HEK293 (cell line): ENCODE measurements around the gene GRIK4.

Experiments used
- CTCF ChIA-PET: fragments of 350-600 bp; formaldehyde crosslinking; extraction: SDS; loops from one replicate; lab custom pipeline; 2021; ENCODE audit warnings: antibody characterized with exemption; lab: Yijun Ruan, JAX
- POLR2A ChIA-PET: fragments of 300-600 bp; formaldehyde crosslinking; extraction: SDS; loops from one replicate; lab custom pipeline; 2020; ENCODE audit warnings: antibody characterized with exemption, inconsistent platforms; lab: Yijun Ruan, JAX
- H3K27ac ChIP-seq: fragments of 200-500 bp; sonication (Bioruptor generic); 2 replicates; pipeline ENCODE4 v1.5.1; 2014; ENCODE audit warnings: low read depth, low read length, control low read depth, inconsistent platforms; ENCODE audit errors: extremely low read depth
- H3K36me3 ChIP-seq, 2 experiments: fragments of 200-500 bp in 1 of 2; sonication (Bioruptor generic) in 1 of 2; 1 replicate in 1 of 2; 2 replicates in 1 of 2; pipeline ENCODE4 v1.5.1; 2014 to 2017; ENCODE audit warnings: inconsistent platforms in 2 of 2, low read length in 2 of 2; ENCODE audit not compliant: control insufficient read depth in 2 of 2, insufficient read depth in 1 of 2
- H3K4me1 ChIP-seq: fragments of 200-500 bp; sonication (Bioruptor generic); 2 replicates; pipeline ENCODE4 v1.5.1; 2014; ENCODE audit warnings: mild to moderate bottlenecking, low read length, inconsistent platforms; ENCODE audit not compliant: control insufficient read depth, insufficient read depth
- H3K4me3 ChIP-seq: 2 replicates; pipeline ENCODE4 v1.5.1; 2011; ENCODE audit warnings: low read depth, mild to moderate bottlenecking, control low read depth, low read length, moderate library complexity
- H3K9me3 ChIP-seq: fragments of 200-500 bp; sonication (Bioruptor generic); 2 replicates; pipeline ENCODE4 v1.5.1; 2014; ENCODE audit warnings: low read depth, low read length, inconsistent platforms; ENCODE audit not compliant: control insufficient read depth, insufficient read depth
- FEZF1 ChIP-seq: fragments of 450-650 bp; formaldehyde crosslinking; IDR thresholded peaks from 2 replicates; pipeline ENCODE4 v1.5.1; 2016; ENCODE audit warnings: missing biosample characterization, missing genetic modification characterization
- SP7 ChIP-seq: fragments of 450-650 bp; formaldehyde crosslinking; IDR thresholded peaks from 2 replicates; pipeline ENCODE4 v1.5.1; 2016; ENCODE audit warnings: missing biosample characterization, missing genetic modification characterization
- YY2 ChIP-seq: fragments of 450-650 bp; formaldehyde crosslinking; IDR thresholded peaks from 2 replicates; pipeline ENCODE4 v1.5.1; 2016; ENCODE audit warnings: missing biosample characterization, missing genetic modification characterization
- ZNF146 ChIP-seq: fragments of 450-650 bp; formaldehyde crosslinking; IDR thresholded peaks from 2 replicates; pipeline ENCODE4 v1.5.1; 2016; ENCODE audit warnings: missing biosample characterization, missing genetic modification characterization
- ZNF248 ChIP-seq: fragments of 450-650 bp; formaldehyde crosslinking; IDR thresholded peaks from 2 replicates; pipeline ENCODE4 v1.5.1; 2017; ENCODE audit warnings: missing biosample characterization, missing genetic modification characterization
- ZNF335 ChIP-seq: fragments of 450-650 bp; formaldehyde crosslinking; conservative IDR thresholded peaks from 2 replicates; pipeline ENCODE4 v1.5.1; 2016; ENCODE audit warnings: missing biosample characterization, missing genetic modification characterization
- ZNF433 ChIP-seq: fragments of 450-650 bp; formaldehyde crosslinking; IDR thresholded peaks from 2 replicates; pipeline ENCODE4 v1.5.1; 2016; ENCODE audit warnings: missing biosample characterization, missing genetic modification characterization, low read depth
- ZSCAN16 ChIP-seq: fragments of 450-650 bp; formaldehyde crosslinking; IDR thresholded peaks from 2 replicates; pipeline ENCODE4 v1.5.1; 2016; ENCODE audit warnings: missing biosample characterization, missing genetic modification characterization
- ZSCAN30 ChIP-seq: fragments of 450-650 bp; IDR thresholded peaks from 2 replicates; pipeline ENCODE4 v1.5.1; 2018; ENCODE audit warnings: missing biosample characterization, mild to moderate bottlenecking, missing genetic modification characterization, moderate library complexity
- TF ChIP-seq, protein P1 (sequence below): fragments of 450-650 bp; formaldehyde crosslinking; IDR thresholded peaks from 2 replicates; pipeline ENCODE4 v1.5.1; 2016; ENCODE audit warnings: missing biosample characterization, missing genetic modification characterization
- TF ChIP-seq, protein P2 (sequence below): fragments of 450-650 bp; formaldehyde crosslinking; IDR thresholded peaks from 2 replicates; pipeline ENCODE4 v1.5.1; 2016; ENCODE audit warnings: missing biosample characterization, missing genetic modification characterization, borderline replicate concordance
- TF ChIP-seq, protein P3 (sequence below): fragments of 450-650 bp; formaldehyde crosslinking; IDR thresholded peaks from 2 replicates; pipeline ENCODE4 v1.5.1; 2016; ENCODE audit warnings: missing biosample characterization, missing genetic modification characterization, borderline replicate concordance
- TF ChIP-seq, protein P4 (sequence below): fragments of 450-650 bp; formaldehyde crosslinking; IDR thresholded peaks from 2 replicates; pipeline ENCODE4 v1.5.1; 2017; ENCODE audit warnings: missing biosample characterization, missing genetic modification characterization

Gene GRIK4

DNA sequence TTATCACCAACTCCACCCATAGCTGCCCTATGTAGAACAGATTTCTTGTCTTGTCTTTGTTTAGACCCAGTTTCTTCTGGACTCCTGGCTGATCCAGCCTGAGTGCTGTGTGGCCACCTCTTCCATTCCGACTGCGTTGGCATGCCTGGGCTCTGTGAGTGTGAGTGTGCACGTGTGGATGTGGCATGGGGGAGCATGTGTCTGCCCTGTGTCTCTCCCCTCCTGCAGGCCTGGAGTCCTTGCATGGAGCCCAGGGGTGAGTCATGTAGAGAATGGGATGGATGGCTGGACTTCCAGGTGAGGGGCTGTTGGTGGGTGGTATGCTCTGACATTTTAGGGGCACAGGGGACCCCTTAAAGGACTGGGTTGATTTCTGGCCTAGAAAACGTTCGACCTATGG is 194.7 kb downstream of the GRIK4 start (continued):
- TF ChIP-seq, protein P1, sequence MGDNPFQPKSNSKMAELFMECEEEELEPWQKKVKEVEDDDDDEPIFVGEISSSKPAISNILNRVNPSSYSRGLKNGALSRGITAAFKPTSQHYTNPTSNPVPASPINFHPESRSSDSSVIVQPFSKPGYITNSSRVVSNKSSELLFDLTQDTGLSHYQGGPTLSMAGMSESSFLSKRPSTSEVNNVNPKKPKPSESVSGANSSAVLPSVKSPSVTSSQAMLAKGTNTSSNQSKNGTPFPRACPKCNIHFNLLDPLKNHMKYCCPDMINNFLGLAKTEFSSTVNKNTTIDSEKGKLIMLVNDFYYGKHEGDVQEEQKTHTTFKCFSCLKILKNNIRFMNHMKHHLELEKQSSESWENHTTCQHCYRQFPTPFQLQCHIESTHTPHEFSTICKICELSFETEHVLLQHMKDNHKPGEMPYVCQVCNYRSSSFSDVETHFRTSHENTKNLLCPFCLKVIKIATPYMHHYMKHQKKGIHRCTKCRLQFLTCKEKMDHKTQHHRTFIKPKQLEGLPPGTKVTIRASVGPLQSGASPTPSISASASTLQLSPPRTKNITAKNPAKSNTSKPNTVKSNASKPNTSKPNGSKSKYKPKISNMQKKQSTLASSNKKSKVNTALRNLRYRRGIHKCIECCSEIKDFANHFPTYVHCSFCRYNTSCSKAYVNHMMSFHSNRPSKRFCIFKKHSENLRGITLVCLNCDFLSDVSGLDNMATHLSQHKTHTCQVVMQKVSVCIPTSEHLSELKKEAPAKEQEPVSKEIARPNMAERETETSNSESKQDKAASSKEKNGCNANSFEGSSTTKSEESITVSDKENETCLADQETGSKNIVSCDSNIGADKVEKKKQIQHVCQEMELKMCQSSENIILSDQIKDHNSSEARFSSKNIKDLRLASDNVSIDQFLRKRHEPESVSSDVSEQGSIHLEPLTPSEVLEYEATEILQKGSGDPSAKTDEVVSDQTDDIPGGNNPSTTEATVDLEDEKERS (tag by site-specific recombination) = no peak

DNA sequence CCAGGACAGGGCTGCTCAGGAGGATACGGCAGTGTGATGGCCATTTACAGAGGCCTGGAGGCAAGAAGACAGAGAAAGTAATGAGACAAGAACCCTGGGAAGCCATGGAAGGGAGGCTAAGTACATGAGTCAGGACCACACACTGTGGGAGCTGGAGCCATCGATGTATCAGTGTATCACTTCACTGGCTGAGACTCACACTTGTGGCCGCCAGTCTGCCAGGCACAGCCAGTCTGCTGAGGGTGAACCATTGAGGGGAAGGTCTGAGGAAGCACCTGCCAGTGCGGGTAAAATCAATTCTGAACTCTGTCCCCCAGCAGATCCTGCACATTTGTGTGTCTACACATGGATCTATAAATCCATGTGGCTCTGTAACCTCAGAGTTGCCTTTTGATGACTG is 195.6 kb downstream of the GRIK4 start:
- TF ChIP-seq, protein P2, sequence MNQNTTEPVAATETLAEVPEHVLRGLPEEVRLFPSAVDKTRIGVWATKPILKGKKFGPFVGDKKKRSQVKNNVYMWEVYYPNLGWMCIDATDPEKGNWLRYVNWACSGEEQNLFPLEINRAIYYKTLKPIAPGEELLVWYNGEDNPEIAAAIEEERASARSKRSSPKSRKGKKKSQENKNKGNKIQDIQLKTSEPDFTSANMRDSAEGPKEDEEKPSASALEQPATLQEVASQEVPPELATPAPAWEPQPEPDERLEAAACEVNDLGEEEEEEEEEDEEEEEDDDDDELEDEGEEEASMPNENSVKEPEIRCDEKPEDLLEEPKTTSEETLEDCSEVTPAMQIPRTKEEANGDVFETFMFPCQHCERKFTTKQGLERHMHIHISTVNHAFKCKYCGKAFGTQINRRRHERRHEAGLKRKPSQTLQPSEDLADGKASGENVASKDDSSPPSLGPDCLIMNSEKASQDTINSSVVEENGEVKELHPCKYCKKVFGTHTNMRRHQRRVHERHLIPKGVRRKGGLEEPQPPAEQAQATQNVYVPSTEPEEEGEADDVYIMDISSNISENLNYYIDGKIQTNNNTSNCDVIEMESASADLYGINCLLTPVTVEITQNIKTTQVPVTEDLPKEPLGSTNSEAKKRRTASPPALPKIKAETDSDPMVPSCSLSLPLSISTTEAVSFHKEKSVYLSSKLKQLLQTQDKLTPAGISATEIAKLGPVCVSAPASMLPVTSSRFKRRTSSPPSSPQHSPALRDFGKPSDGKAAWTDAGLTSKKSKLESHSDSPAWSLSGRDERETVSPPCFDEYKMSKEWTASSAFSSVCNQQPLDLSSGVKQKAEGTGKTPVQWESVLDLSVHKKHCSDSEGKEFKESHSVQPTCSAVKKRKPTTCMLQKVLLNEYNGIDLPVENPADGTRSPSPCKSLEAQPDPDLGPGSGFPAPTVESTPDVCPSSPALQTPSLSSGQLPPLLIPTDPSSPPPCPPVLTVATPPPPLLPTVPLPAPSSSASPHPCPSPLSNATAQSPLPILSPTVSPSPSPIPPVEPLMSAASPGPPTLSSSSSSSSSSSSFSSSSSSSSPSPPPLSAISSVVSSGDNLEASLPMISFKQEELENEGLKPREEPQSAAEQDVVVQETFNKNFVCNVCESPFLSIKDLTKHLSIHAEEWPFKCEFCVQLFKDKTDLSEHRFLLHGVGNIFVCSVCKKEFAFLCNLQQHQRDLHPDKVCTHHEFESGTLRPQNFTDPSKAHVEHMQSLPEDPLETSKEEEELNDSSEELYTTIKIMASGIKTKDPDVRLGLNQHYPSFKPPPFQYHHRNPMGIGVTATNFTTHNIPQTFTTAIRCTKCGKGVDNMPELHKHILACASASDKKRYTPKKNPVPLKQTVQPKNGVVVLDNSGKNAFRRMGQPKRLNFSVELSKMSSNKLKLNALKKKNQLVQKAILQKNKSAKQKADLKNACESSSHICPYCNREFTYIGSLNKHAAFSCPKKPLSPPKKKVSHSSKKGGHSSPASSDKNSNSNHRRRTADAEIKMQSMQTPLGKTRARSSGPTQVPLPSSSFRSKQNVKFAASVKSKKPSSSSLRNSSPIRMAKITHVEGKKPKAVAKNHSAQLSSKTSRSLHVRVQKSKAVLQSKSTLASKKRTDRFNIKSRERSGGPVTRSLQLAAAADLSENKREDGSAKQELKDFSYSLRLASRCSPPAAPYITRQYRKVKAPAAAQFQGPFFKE (tag by site-specific recombination) = no peak
- TF ChIP-seq ZNF433 (tag by site-specific recombination) = no peak
- no peak for TF ChIP-seq ZSCAN16 (tag by site-specific recombination)
- TF ChIP-seq ZNF146 (tag by site-specific recombination) = no peak
- TF ChIP-seq YY2 (tag by site-specific recombination) = no peak
- no peak for TF ChIP-seq ZNF248
- TF ChIP-seq FEZF1 = no peak
- TF ChIP-seq, protein P3, sequence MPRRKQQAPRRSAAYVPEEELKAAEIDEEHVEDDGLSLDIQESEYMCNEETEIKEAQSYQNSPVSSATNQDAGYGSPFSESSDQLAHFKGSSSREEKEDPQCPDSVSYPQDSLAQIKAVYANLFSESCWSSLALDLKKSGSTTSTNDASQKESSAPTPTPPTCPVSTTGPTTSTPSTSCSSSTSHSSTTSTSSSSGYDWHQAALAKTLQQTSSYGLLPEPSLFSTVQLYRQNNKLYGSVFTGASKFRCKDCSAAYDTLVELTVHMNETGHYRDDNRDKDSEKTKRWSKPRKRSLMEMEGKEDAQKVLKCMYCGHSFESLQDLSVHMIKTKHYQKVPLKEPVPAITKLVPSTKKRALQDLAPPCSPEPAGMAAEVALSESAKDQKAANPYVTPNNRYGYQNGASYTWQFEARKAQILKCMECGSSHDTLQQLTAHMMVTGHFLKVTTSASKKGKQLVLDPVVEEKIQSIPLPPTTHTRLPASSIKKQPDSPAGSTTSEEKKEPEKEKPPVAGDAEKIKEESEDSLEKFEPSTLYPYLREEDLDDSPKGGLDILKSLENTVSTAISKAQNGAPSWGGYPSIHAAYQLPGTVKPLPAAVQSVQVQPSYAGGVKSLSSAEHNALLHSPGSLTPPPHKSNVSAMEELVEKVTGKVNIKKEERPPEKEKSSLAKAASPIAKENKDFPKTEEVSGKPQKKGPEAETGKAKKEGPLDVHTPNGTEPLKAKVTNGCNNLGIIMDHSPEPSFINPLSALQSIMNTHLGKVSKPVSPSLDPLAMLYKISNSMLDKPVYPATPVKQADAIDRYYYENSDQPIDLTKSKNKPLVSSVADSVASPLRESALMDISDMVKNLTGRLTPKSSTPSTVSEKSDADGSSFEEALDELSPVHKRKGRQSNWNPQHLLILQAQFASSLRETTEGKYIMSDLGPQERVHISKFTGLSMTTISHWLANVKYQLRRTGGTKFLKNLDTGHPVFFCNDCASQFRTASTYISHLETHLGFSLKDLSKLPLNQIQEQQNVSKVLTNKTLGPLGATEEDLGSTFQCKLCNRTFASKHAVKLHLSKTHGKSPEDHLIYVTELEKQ (tag by site-specific recombination) = no peak
- TF ChIP-seq, protein P4, sequence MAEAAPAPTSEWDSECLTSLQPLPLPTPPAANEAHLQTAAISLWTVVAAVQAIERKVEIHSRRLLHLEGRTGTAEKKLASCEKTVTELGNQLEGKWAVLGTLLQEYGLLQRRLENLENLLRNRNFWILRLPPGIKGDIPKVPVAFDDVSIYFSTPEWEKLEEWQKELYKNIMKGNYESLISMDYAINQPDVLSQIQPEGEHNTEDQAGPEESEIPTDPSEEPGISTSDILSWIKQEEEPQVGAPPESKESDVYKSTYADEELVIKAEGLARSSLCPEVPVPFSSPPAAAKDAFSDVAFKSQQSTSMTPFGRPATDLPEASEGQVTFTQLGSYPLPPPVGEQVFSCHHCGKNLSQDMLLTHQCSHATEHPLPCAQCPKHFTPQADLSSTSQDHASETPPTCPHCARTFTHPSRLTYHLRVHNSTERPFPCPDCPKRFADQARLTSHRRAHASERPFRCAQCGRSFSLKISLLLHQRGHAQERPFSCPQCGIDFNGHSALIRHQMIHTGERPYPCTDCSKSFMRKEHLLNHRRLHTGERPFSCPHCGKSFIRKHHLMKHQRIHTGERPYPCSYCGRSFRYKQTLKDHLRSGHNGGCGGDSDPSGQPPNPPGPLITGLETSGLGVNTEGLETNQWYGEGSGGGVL (tag by site-specific recombination) = no peak
- no peak for TF ChIP-seq ZSCAN30
- TF ChIP-seq SP7 (tag by site-specific recombination) = no peak
- no peak for TF ChIP-seq ZNF335 (tag by site-specific recombination)
- no peak overlapping the region for H3K4me3 ChIP-seq
- no peaks in the 10 kb centered on the region for H3K4me1 ChIP-seq
- ChIA-PET POLR2A (no interaction called here), CTCF (interaction anchor here (0.9 to 1.8 kb wide), 3 partner anchors 10 to 23 kb away, joined by 3 to 8 read pairs (median 3); no protein-coding TSS in a partner anchor)
- no peaks in the 10 kb centered on the region for H3K9me3 ChIP-seq
- H3K27ac ChIP-seq = no peak overlapping the region
- no peaks in the 10 kb centered on the region for H3K36me3 ChIP-seq
